ENCODE measurements around the gene CREBBP.

- TF ChIP-seq EP300 (IDR thresholded peaks at IDR 0.05) (no peak), POLR2A (IDR thresholded peaks at IDR 0.05; ENCODE audit: low read depth) (no peak)
- TF ChIP-seq, protein P1, sequence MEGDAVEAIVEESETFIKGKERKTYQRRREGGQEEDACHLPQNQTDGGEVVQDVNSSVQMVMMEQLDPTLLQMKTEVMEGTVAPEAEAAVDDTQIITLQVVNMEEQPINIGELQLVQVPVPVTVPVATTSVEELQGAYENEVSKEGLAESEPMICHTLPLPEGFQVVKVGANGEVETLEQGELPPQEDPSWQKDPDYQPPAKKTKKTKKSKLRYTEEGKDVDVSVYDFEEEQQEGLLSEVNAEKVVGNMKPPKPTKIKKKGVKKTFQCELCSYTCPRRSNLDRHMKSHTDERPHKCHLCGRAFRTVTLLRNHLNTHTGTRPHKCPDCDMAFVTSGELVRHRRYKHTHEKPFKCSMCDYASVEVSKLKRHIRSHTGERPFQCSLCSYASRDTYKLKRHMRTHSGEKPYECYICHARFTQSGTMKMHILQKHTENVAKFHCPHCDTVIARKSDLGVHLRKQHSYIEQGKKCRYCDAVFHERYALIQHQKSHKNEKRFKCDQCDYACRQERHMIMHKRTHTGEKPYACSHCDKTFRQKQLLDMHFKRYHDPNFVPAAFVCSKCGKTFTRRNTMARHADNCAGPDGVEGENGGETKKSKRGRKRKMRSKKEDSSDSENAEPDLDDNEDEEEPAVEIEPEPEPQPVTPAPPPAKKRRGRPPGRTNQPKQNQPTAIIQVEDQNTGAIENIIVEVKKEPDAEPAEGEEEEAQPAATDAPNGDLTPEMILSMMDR (IDR thresholded peaks at IDR 0.05) = no peak
Observed at GRCh38 chr16:3759736-3760135, 120.8 kb downstream of the CREBBP start.
